LNCaP clone FGC (cell line): ENCODE measurements around the gene AHNAK2.

Experiments used
- DNase-seq: peaks from one replicate; pipeline ENCODE4 v3.0.0-alpha.2; 2011; ENCODE audit warnings: low read depth
- H3K4me3 ChIP-seq: 2 replicates; pipeline ENCODE4 v1.5.1; 2011; ENCODE audit warnings: mild to moderate bottlenecking, low read depth, low read length, control low read depth
- TF ChIP-seq, protein P1 (sequence below): IDR thresholded peaks from 2 replicates; pipeline ENCODE4 v1.5.1; 2012; ENCODE audit warnings: mild to moderate bottlenecking; ENCODE audit not compliant: control insufficient read depth, insufficient read depth; ENCODE audit errors: extremely low read depth

AHNAK2 gene

DNA sequence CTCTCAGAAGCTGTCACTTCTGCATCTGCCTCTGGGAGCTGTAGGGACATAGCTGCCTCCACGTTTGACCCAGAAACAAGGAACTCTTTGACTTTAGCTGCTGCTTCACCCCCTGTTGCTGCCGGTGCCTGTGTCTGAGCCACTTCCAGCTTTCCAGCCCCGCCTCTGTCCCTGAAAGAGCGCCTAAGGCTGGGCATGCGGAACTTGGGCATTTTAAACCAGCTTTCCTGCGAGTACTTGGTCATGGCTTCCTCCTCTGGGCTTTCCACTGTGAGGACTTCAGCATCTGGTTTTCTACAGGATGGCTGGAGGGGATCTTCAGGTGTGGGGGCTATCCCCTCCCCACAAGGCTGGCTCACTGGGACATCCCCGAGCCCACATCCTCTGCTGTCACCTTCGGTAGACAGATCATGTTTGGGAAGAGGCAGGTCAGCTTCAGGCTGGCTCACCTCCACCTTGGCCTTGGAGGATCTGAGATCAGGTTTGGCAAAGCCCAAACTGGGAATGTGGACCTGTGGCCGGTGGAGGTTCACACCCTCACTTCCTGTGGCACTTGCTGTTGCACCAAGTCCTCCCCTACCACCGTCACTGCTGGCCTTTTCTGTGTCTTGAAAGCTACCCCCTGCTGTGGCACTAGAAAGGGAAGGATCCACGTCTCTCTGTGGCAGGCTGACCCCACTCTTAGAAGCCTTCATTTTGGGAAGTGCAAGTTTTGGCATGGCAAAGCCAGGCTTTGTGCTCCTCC is 38.3 kb downstream of the AHNAK2 start:
- DNase-seq, result no peak
- H3K4me3 ChIP-seq, result no peak overlapping the region
- TF ChIP-seq, protein P1, sequence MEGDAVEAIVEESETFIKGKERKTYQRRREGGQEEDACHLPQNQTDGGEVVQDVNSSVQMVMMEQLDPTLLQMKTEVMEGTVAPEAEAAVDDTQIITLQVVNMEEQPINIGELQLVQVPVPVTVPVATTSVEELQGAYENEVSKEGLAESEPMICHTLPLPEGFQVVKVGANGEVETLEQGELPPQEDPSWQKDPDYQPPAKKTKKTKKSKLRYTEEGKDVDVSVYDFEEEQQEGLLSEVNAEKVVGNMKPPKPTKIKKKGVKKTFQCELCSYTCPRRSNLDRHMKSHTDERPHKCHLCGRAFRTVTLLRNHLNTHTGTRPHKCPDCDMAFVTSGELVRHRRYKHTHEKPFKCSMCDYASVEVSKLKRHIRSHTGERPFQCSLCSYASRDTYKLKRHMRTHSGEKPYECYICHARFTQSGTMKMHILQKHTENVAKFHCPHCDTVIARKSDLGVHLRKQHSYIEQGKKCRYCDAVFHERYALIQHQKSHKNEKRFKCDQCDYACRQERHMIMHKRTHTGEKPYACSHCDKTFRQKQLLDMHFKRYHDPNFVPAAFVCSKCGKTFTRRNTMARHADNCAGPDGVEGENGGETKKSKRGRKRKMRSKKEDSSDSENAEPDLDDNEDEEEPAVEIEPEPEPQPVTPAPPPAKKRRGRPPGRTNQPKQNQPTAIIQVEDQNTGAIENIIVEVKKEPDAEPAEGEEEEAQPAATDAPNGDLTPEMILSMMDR, result no peak

DNA sequence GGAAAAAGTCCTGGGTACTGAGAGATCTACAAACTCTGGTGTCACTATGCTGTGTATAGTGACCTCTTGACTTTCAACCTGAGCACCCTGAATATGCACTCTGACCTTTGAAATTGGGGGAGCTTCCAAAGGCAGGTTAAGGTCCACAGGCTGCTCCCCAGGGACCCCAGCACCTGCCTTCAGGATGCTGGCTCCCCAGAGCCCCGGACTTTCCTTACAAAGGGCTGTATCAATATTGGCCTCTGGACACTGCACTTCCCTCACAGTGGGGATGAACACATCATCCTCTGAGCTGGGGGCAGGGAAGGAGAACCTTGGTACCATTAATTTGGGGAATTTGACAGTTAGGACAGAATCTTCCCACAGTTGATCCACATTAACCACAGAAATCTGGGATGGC is 39.2 kb downstream of the AHNAK2 start:
- TF ChIP-seq, protein P1, result no peak
- H3K4me3 ChIP-seq, result no peak overlapping the region
- DNase-seq, result no peak

DNA sequence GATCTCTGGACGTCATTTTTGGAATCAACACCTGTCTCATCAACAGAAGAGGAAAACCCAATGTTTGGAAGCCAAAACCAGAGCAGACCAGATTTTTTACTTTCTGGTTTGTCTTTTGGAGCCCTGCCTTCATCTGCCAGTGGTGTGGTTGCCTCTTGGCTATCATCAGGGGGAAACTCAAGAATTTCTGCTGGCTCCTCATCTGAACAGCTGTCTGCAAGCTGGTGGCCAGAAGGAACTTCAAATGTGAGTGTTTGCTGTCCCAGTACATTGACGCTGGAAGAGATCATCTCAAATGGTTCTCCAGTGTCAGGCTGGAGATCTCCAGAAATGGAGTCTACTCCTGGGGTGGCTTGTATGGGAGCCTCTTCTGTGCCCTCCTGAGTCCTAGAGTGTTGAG is 39.7 kb downstream of the AHNAK2 start:
- no peak for DNase-seq
- TF ChIP-seq, protein P1, result no peak
- no peak overlapping the region for H3K4me3 ChIP-seq

DNA sequence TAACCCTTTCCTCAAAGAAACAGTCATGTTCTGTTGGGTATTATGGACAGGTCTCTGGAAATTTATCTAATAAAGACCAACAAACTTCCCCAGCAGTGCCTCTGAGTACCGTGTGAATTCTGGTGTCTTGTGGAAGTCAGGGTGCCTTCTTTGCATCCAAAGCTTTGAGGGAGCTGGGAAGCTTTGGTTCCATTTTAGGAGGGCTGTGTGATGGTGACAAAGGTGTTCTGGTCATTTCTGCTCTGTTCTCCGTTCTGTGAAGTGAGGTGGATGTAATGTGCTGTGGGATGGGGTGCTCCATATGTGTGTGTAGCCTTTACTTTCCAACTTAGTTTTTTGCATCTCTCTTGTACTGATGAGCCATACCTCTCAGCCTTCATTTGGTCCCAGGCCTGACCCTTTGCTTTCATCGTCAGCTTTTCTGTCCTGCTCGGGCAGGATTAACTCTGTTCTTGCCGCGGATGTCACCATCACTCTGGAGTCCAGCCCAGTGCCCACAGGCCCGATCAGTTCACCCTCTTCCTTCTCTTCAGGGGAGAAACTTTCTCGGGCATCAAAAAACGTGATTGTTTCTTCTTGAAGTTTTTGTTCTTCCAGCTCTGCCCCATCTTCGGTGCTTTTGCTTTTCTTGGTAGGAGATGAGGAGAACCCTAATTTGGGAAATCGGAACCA is 40.3 kb downstream of the AHNAK2 start:
- DNase-seq, result no peak
- TF ChIP-seq, protein P1, result no peak
- H3K4me3 ChIP-seq, result no peak overlapping the region

DNA sequence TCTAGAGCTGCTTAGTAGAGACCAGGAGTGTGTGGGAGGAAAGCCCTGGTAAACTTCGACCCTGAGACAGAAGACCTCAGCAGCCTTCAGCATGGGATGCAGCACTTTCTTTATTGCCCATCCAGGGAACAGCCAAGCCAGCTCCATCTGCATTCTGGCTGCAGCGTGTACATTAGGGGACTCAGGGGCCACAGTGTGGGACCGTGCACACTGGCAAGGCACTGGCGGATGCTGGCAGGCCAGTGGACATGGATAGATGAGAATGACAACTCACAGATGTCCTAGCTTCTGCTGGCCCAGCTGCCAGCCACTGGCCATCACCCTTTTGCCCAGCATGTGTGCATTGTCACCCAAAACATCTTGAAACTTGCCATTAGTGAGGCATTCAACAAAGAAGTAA is 41.0 kb downstream of the AHNAK2 start:
- no peak overlapping the region for H3K4me3 ChIP-seq
- DNase-seq, result no peak
- TF ChIP-seq, protein P1, result no peak

DNA sequence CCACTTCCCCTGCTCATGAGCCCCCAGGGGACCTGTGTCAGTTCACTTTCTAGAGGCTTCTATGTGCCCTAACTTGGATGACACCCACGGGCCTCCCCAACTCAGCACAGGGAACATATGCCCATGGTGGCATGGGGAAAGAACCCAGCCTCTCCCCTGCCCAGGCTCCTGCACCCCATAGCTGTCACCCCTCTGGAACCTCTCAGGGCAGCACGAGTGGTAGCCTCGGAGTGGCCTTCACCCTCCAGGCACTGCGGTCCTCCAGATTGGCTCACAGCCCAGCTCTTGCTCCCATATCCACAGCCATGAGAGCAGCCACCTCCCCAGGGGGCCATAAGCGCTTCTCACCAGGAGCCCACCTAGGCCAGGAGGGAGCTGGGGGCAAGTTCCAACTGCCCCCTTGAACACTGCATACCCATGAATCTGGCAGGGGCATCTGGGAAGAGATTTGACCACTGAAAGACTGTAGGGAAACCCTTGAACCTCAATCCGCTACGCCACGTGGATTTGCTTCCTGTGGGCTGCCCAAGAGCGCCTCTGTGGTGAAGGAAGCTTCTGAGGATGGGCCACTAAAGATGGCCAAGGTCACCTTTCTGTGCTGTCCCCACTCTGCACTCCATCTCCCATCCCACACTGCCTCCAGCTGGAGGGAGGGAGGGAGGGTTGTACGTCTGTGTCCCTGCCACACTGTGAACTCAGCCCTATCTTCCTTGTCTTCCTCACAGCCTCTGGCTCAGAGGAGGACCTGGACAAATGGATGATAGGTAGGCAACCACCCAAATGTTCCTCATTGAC is 41.6 kb downstream of the AHNAK2 start:
- TF ChIP-seq, protein P1, result no peak
- H3K4me3 ChIP-seq, result no peak overlapping the region
- DNase-seq, result no peak
